Measurements from ENCODE around the gene TMEFF2. TPM values are rescaled to one million over a fixed set of nuclear protein-coding genes. Genes with fewer than 3 reads are reported as not detected.
"Not testable (repeated sequence)": the region's sequence is repeated elsewhere in the genome, so short reads cannot be mapped to it uniquely, and the experiment has no call there.

The TMEFF2 gene
- total RNA-seq, 2 donors from 2014 or later = 0.21 TPM; not detected in 1

GRCh38 chr2:192082121-192082520 is 112.6 kb downstream of the TMEFF2 start:
- Histone ChIP-seq H3K9me3 (no peaks in the 10 kb centered on the region), H3K36me3 (no peaks in the 10 kb centered on the region), H3K4me1 (ENCODE audit: control insufficient read depth in 1 of 2, low read depth in 2 of 2) (no peaks in the 10 kb centered on the region), H3K27ac (no peak overlapping the region), H3K4me3 (no peak overlapping the region), H3K27me3 (replicated peaks; ENCODE audit: insufficient read depth) (no peaks in the 10 kb centered on the region)
- DNase-seq (ENCODE audit: low spot score) (no peak), ATAC-seq (ENCODE audit: insufficient number of reproducible peaks, low FRiP score, low read depth) (no peak)
- TF ChIP-seq CTCF (IDR thresholded peaks at IDR 0.05) = no peak

- not testable (repeated sequence) for H3K27ac ChIP-seq; H3K27me3 ChIP-seq (replicated peaks; ENCODE audit: insufficient read depth); H3K4me3 ChIP-seq; DNase-seq (ENCODE audit: low spot score); ATAC-seq (ENCODE audit: insufficient number of reproducible peaks, low FRiP score, low read depth); H3K36me3 ChIP-seq; H3K9me3 ChIP-seq; H3K4me1 ChIP-seq (ENCODE audit: control insufficient read depth in 1 of 2, low read depth in 2 of 2)
These were observed 114.6 kb downstream of the TMEFF2 start for GRCh38 chr2:192080096-192080495.

- no peak for ATAC-seq (ENCODE audit: insufficient number of reproducible peaks, low FRiP score, low read depth)
- DNase-seq (ENCODE audit: low spot score) = no peak
- no peaks in the 10 kb centered on the region for H3K27me3 ChIP-seq (replicated peaks; ENCODE audit: insufficient read depth)
- no peaks in the 10 kb centered on the region for H3K9me3 ChIP-seq
- H3K4me1 ChIP-seq (ENCODE audit: control insufficient read depth in 1 of 2, low read depth in 2 of 2) = no peaks in the 10 kb centered on the region
- H3K27ac ChIP-seq = no peak overlapping the region
- H3K4me3 ChIP-seq = no peak overlapping the region
- no peaks in the 10 kb centered on the region for H3K36me3 ChIP-seq
- no peak for TF ChIP-seq CTCF (IDR thresholded peaks at IDR 0.05)
These were observed 120.9 kb downstream of the TMEFF2 start for GRCh38 chr2:192073878-192074277.

GRCh38 chr2:192072778-192073177 is 122.0 kb downstream of the TMEFF2 start:
- DNase-seq (ENCODE audit: low spot score) = no peak
- no peaks in the 10 kb centered on the region for H3K36me3 ChIP-seq
- H3K27ac ChIP-seq = no peak overlapping the region
- no peak overlapping the region for H3K4me3 ChIP-seq
- no peaks in the 10 kb centered on the region for H3K9me3 ChIP-seq
- ATAC-seq (ENCODE audit: insufficient number of reproducible peaks, low FRiP score, low read depth) = no peak
- H3K4me1 ChIP-seq (ENCODE audit: control insufficient read depth in 1 of 2, low read depth in 2 of 2) = no peaks in the 10 kb centered on the region
- TF ChIP-seq CTCF (IDR thresholded peaks at IDR 0.05) = no peak
- H3K27me3 ChIP-seq (replicated peaks; ENCODE audit: insufficient read depth) = no peaks in the 10 kb centered on the region

- H3K4me1 ChIP-seq (ENCODE audit: control insufficient read depth in 1 of 2, low read depth in 2 of 2) = no peaks in the 10 kb centered on the region
- TF ChIP-seq CTCF (IDR thresholded peaks at IDR 0.05) = no peak
- DNase-seq (ENCODE audit: low spot score) = no peak
- no peaks in the 10 kb centered on the region for H3K27me3 ChIP-seq (replicated peaks; ENCODE audit: insufficient read depth)
- H3K9me3 ChIP-seq = no peaks in the 10 kb centered on the region
- ATAC-seq (ENCODE audit: insufficient number of reproducible peaks, low FRiP score, low read depth) = no peak
- H3K27ac ChIP-seq = no peak overlapping the region
- H3K36me3 ChIP-seq = no peaks in the 10 kb centered on the region
- no peak overlapping the region for H3K4me3 ChIP-seq
These were observed 122.5 kb downstream of the TMEFF2 start for GRCh38 chr2:192072261-192072660.

- Histone ChIP-seq H3K36me3 (no peaks in the 10 kb centered on the region), H3K4me3 (no peak overlapping the region), H3K27me3 (replicated peaks; ENCODE audit: insufficient read depth) (no peaks in the 10 kb centered on the region), H3K4me1 (ENCODE audit: control insufficient read depth in 1 of 2, low read depth in 2 of 2) (no peaks in the 10 kb centered on the region), H3K9me3 (no peaks in the 10 kb centered on the region), H3K27ac (no peak overlapping the region)
- no peak for DNase-seq (ENCODE audit: low spot score)
- TF ChIP-seq CTCF (IDR thresholded peaks at IDR 0.05) = no peak
- no peak for ATAC-seq (ENCODE audit: insufficient number of reproducible peaks, low FRiP score, low read depth)
These were observed 124.6 kb downstream of the TMEFF2 start for GRCh38 chr2:192070099-192070498.

Data from thoracic aorta (tissue), 2 donors.